Aorta (tissue), 5 donors: Measurements from ENCODE around the gene ZNF205. TPM values are rescaled to one million over a fixed set of nuclear protein-coding genes. Genes with fewer than 3 reads are reported as not detected.
"Not testable (repeated sequence)": the region's sequence is repeated elsewhere in the genome, so short reads cannot be mapped to it uniquely, and the experiment has no call there.

ENCODE experiments used
- ATAC-seq: fragments of 200-7000 bp; cut with Tn5 transposase; one replicate; pipeline ENCODE4 v1.9.1; 2022; ENCODE audit warnings: moderate library complexity; ENCODE audit not compliant: low FRiP score
- DNase-seq, 2 donors: peaks; one replicate each; pipeline ENCODE4 v3.0.0-alpha.2; 2020
- H3K27ac ChIP-seq, 2 donors: one replicate each; pipeline ENCODE4 v1.5.1; 2013; ENCODE audit warnings: low read length in 2 of 2, mild to moderate bottlenecking in 2 of 2, moderate library complexity in 2 of 2, control low read depth in 1 of 2, inconsistent platforms in 1 of 2, low read depth in 1 of 2
- H3K27me3 ChIP-seq, 2 donors: one replicate each; pipeline ENCODE4 v1.6.1; 2013; ENCODE audit warnings: control low read depth in 1 of 2, low read length in 1 of 2, mild to moderate bottlenecking in 1 of 2, moderate library complexity in 1 of 2; ENCODE audit not compliant: insufficient read depth in 2 of 2, control insufficient read depth in 1 of 2
- H3K36me3 ChIP-seq, 2 donors: one replicate each; pipeline ENCODE4 v1.6.1; 2013; ENCODE audit warnings: control low read depth in 1 of 2, low read length in 1 of 2, mild to moderate bottlenecking in 1 of 2; ENCODE audit not compliant: insufficient read depth in 2 of 2, control insufficient read depth in 1 of 2
- H3K4me1 ChIP-seq, 2 donors: one replicate each; pipeline ENCODE4 v1.6.1; 2013; ENCODE audit warnings: low read length in 2 of 2, control low read depth in 1 of 2, mild to moderate bottlenecking in 1 of 2, moderate library complexity in 1 of 2; ENCODE audit not compliant: insufficient read depth in 2 of 2, control insufficient read depth in 1 of 2
- H3K4me3 ChIP-seq, 2 donors: one replicate each; pipeline ENCODE4 v1.5.1; 2013; ENCODE audit warnings: low read length in 2 of 2, control low read depth in 1 of 2, mild to moderate bottlenecking in 1 of 2
- H3K9me3 ChIP-seq: one replicate; pipeline ENCODE4 v1.6.1; 2013; ENCODE audit warnings: mild to moderate bottlenecking, low read length; ENCODE audit not compliant: control insufficient read depth
- WGBS, 2 donors: extraction: QIAGEN DNeasy Blood & Tissue Kit; methylation state at CpG; one replicate each; pipeline ENCODE4 v1.1.7; 2013; 5-methylcytosine and 5-hydroxymethylcytosine counted together
- intact Hi-C, 2 donors: fragments of 100-400 bp; cut with DNase I; formaldehyde crosslinking; loops; one replicate each; pipeline versions ENCODE4 v1.14.2 to v1.15.0; 2022
- long read RNA-seq, 2 donors: library from polyadenylated mRNA; unstranded; transcript quantifications; one replicate each; pipeline ENCODE4 v2.0.0, GENCODE V29; 2020 to 2021
- polyA plus RNA-seq, 2 donors: library from polyadenylated mRNA; stranded (reverse); fragments of 200-250 nt; gene quantifications; one replicate each; pipeline ENCODE4 v1.2.3, GENCODE V29; 2013
- total RNA-seq, 2 donors: library from RNA; stranded (reverse); fragmentation: NEBNext Ultra II Directional; extraction: Animal tissue kit (Norgen Biotek cat#: 25700); gene quantifications; one replicate each; pipeline ENCODE4 v1.2.1, GENCODE V29; 2021
- donor health status: healthy with polysubstance abuse.
- donor health status: Bipolar disorder and iron deficiency.
- donor health status: DM: no; HTN: no; CAD: no.
- donor health status: DM: no; HTN: no; CAD: no.
- donor health status: DM: yes; HTN: yes; CAD: no.

The ZNF205 gene
- 10 to 100 TPM in 1 of 2 donors, 1 to 10 TPM in 1; 7.1 to 10.0 TPM for total RNA-seq
- 10 to 100 TPM in 1 of 2 donors, 1 to 10 TPM in 1; 8.9 to 36.6 TPM for polyA plus RNA-seq
- long read RNA-seq, donor 1, partial matches to known transcripts: 1 of 1 reads
- long read RNA-seq, donor 1, other reads (novel, unspliced or antisense): 0 of 1 reads
- long read RNA-seq, donor 2, partial matches to known transcripts: 2 of 4 reads
- long read RNA-seq, donor 2, other reads (novel, unspliced or antisense): 1 of 4 reads

- Histone ChIP-seq H3K36me3 (no peaks in the 10 kb centered on the region), H3K9me3 (no peaks in the 10 kb centered on the region), H3K27ac (peak within 1 kb of the TSS in 1 of 2 donors; percentile 19), H3K4me1 (no peaks in the 10 kb centered on the region), H3K27me3 (no peaks in the 10 kb centered on the region), H3K4me3 (peak within 1 kb of the TSS; percentile 79 to 86)
- ATAC-seq (peak; percentile 89), DNase-seq (peak; percentile 82 to 90)
- 7 to 8% methylated on average over 23 of the region's 23 CpGs for WGBS, 2 donors
- intact Hi-C loops: loop anchor here in 1 of 2 donors (2.0 kb wide), 1 partner anchor 47 kb away; the partner anchor contains the start of gene IL32
Measured at GRCh38 chr16:3112058-3112880, at the start of gene ZNF205. Gene ZNF205 (plus strand): TSS chr16:3112586. CDS start chr16:3113431, 845 bp downstream.

- Histone ChIP-seq H3K9me3 (no peaks in the 10 kb centered on the region), H3K4me1 (no peaks in the 10 kb centered on the region), H3K27ac (no peak overlapping the region), H3K27me3 (no peaks in the 10 kb centered on the region), H3K36me3 (no peaks in the 10 kb centered on the region), H3K4me3 (no peak overlapping the region)
- no peak for DNase-seq
- no peak for ATAC-seq
- 92 to 95% methylated on average over 8 of the region's 8 CpGs for WGBS, 2 donors
- intact Hi-C loops: loop anchor here (2.0 to 5.0 kb wide), 2 partner anchors 49 to 103 kb away; partner anchors contain the start of gene ZNF205 (in 1 of the 2)
Measured at GRCh38 chr16:3063625-3064386, 48.6 kb upstream of the ZNF205 start.

GRCh38 chr16:3065069-3065741, 47.2 kb upstream of the ZNF205 start, which contains the start of gene IL32:
Gene IL32 (plus strand): TSS chr16:3065640. CDS start chr16:3065812, 172 bp downstream.
- Histone ChIP-seq H3K9me3 (no peaks in the 10 kb centered on the region), H3K36me3 (no peaks in the 10 kb centered on the region), H3K4me1 (no peaks in the 10 kb centered on the region), H3K27ac (no peak within 1 kb of the TSS), H3K27me3 (no peaks in the 10 kb centered on the region), H3K4me3 (no peak within 1 kb of the TSS)
- intact Hi-C loops: loop anchor here in 1 of 2 donors (2.0 kb wide), 1 partner anchor 48 kb away; the partner anchor contains the start of gene ZNF205
- peak; percentile 82 for ATAC-seq
- DNase-seq: peak in 1 of 2 donors; percentile 77
- 31 to 32% methylated on average over 13 of the region's 13 CpGs for WGBS, 2 donors

- no peaks in the 10 kb centered on the region for H3K4me1 ChIP-seq
- no peaks in the 10 kb centered on the region for H3K27me3 ChIP-seq
- H3K9me3 ChIP-seq: no peaks in the 10 kb centered on the region
- H3K4me3 ChIP-seq: no peak overlapping the region
- no peaks in the 10 kb centered on the region for H3K36me3 ChIP-seq
- DNase-seq (no peak), ATAC-seq (no peak)
- H3K27ac ChIP-seq: no peak overlapping the region
- intact Hi-C loops: loop anchor here in 1 of 2 donors (2.0 kb wide), 1 partner anchor 47 kb away; the partner anchor contains the start of gene ZNF205
- WGBS, 2 donors: 86 to 88% methylated on average over 25 to 26 of the region's 26 CpGs
Measured at GRCh38 chr16:3065742-3066439, 46.5 kb upstream of the ZNF205 start.

GRCh38 chr16:3066440-3066748, 46.0 kb upstream of the ZNF205 start:
- Histone ChIP-seq H3K4me1 (no peaks in the 10 kb centered on the region), H3K27ac (no peak overlapping the region), H3K27me3 (no peaks in the 10 kb centered on the region), H3K4me3 (no peak overlapping the region), H3K9me3 (no peaks in the 10 kb centered on the region), H3K36me3 (no peaks in the 10 kb centered on the region)
- ATAC-seq: no peak
- 92 to 95% methylated on average over 7 of the region's 7 CpGs for WGBS, 2 donors
- DNase-seq: no peak
- intact Hi-C loops: no loop called here

DNA sequence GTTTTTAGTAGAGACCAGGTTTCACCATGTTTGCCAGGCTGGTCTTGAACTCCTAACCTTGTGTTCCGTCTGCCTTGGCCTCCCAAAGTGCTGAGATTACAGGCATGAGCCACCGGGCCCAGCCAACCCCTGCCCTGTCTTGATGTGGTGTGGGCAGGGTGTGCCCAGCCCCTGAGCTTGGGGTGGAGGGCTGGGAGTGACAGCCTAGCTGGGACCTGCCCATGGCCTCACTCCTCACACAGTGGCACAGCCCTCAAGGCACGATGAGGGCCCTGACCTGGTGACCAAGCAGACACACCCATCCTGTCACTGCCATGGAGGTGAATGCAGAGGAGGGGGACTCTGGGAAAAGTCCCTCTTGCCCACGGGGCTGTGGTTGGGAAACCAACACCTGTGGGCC, 43.9 kb upstream of the ZNF205 start:
- WGBS, 2 donors: 74 to 78% methylated on average over 4 of the region's 4 CpGs
- H3K27ac ChIP-seq: no peak overlapping the region
- intact Hi-C loops: no loop called here
- DNase-seq (peak in 1 of 2 donors; percentile 32), ATAC-seq (no peak)
- no peaks in the 10 kb centered on the region for H3K36me3 ChIP-seq
- H3K4me3 ChIP-seq: no peak overlapping the region
- no peaks in the 10 kb centered on the region for H3K4me1 ChIP-seq
- no peaks in the 10 kb centered on the region for H3K27me3 ChIP-seq
- H3K9me3 ChIP-seq: no peaks in the 10 kb centered on the region

DNA sequence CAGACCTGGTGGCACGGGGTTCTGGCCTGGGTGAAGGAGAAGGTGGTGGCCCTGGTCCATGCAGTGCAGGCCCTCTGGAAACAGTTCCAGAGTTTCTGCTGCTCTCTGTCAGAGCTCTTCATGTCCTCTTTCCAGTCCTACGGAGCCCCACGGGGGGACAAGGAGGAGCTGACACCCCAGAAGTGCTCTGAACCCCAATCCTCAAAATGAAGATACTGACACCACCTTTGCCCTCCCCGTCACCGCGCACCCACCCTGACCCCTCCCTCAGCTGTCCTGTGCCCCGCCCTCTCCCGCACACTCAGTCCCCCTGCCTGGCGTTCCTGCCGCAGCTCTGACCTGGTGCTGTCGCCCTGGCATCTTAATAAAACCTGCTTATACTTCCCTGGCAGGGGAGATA, 43.2 kb upstream of the ZNF205 start:
- H3K27ac ChIP-seq, H3K27me3 ChIP-seq, H3K4me3 ChIP-seq, H3K36me3 ChIP-seq, DNase-seq, H3K4me1 ChIP-seq, H3K9me3 ChIP-seq, ATAC-seq, intact Hi-C loops: not testable (repeated sequence)
- 84 to 88% methylated on average over 10 of the region's 11 CpGs for WGBS, 2 donors
